ENCODE data around the gene NAT10. TPM values are rescaled to one million over a fixed set of nuclear protein-coding genes. Genes with fewer than 3 reads are reported as not detected.
A peak's percentile ranks its signal among the peaks of the same experiment; 100 is the strongest.

The NAT10 gene
- total RNA-seq, 4 donors from 2014 or later = 19.9 to 27.5 (median 21.6) TPM

DNA sequence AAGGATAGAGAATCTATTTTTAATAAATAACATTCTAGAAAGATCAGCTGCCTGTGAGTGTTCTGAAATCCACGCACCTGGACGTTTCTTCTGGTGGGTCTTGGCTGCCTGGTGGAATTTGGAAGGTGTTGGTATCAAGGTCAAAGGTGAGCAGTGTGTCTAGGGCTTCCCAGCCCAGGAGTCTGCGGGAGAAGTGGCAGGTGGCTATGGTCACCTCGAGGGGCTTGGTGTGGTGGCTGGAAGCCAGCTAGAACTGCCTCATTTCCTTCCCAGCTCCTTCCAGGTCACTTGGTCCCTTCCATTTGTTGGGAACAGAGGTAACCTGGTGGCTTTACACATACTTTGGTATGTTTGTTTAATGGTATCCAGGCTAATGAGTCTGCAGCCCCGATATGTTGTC, 41.4 kb downstream of the NAT10 start:
- Histone ChIP-seq H3K4me3 (no peak overlapping the region), H3K27me3 (no peaks in the 10 kb centered on the region), H3K4me1 (no peaks in the 10 kb centered on the region), H3K27ac (no peak overlapping the region), H3K36me3 (peaks cover 0 to 100% of the 10 kb centered on the region in 2 donors), H3K9me3 (no peaks in the 10 kb centered on the region)
- no peak for ATAC-seq
- no peak for TF ChIP-seq EP300 (IDR thresholded peaks at IDR 0.05)
- TF ChIP-seq POLR2AphosphoS5 (IDR thresholded peaks at IDR 0.05) = no peak
- no peak for TF ChIP-seq POLR2A (IDR thresholded peaks at IDR 0.05)
- WGBS, 2 donors (ENCODE audit: low coverage in 1 of 2) = 83% methylated on average over 3 of the region's 5 CpGs

DNA sequence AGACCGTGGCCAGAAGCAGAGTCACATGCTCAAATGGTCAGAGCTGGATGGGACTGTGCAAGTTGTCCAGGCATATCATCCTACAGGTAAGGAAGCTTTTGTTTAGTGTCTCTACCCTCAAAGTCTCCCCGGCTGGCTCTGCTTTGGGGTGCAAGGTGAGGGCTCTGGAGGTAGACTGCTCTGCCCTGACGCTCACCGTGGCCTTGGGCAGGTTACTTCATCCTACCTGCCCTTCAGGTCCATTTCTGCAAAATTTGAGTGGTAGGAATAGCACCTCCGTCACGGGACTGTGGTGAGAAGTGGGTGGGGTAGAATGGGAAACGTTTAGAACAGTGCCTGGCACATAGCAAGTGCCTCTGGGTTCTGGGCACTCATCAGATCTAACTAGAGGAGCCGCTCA, 42.2 kb downstream of the NAT10 start:
- ATAC-seq = no peak
- no peak overlapping the region for H3K27ac ChIP-seq
- H3K4me3 ChIP-seq = no peak overlapping the region
- 95 to 100% methylated on average over 1 to 2 of the region's 8 CpGs for WGBS, 2 donors (ENCODE audit: low coverage in 1 of 2)
- no peaks in the 10 kb centered on the region for H3K27me3 ChIP-seq
- peaks cover 0 to 100% of the 10 kb centered on the region in 2 donors for H3K36me3 ChIP-seq
- H3K9me3 ChIP-seq = no peaks in the 10 kb centered on the region
- TF ChIP-seq EP300 (IDR thresholded peaks at IDR 0.05) = no peak
- no peak for TF ChIP-seq POLR2A (IDR thresholded peaks at IDR 0.05)
- TF ChIP-seq, protein P1, sequence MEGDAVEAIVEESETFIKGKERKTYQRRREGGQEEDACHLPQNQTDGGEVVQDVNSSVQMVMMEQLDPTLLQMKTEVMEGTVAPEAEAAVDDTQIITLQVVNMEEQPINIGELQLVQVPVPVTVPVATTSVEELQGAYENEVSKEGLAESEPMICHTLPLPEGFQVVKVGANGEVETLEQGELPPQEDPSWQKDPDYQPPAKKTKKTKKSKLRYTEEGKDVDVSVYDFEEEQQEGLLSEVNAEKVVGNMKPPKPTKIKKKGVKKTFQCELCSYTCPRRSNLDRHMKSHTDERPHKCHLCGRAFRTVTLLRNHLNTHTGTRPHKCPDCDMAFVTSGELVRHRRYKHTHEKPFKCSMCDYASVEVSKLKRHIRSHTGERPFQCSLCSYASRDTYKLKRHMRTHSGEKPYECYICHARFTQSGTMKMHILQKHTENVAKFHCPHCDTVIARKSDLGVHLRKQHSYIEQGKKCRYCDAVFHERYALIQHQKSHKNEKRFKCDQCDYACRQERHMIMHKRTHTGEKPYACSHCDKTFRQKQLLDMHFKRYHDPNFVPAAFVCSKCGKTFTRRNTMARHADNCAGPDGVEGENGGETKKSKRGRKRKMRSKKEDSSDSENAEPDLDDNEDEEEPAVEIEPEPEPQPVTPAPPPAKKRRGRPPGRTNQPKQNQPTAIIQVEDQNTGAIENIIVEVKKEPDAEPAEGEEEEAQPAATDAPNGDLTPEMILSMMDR (IDR thresholded peaks at IDR 0.05) = no peak
- TF ChIP-seq POLR2AphosphoS5 (IDR thresholded peaks at IDR 0.05) = no peak
- H3K4me1 ChIP-seq = no peaks in the 10 kb centered on the region

DNA sequence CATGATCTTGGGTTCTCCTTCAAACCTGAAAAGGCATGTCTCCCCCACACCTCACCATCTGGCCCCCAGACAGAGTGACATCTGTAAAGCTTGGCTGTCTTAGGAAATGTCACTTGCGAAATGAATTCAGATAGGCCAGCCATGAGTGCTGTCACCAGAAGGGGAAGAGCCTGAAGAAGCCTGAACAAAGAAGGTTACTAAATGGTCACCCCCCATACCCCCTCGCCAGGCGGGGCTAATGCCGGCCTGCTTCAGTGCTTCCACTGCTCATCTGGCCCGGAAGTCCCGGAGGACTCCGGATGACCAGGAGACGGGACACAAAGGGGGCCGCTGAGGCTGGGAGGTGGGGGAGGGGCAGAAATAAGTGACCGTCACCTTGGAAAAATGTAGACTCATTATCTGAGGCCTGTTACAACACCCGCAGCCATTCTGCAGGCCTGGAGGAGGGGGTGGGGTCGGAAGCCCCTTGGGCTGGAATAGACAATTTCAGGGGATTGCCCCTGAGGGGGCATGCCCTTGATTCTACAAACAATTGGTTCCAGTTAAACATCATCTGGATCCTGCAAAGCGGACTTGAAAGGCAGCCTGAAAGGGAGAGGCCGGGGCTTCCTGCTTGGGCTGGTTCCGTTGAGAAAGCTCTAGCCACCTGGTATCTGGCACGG, 43.2 kb downstream of the NAT10 start:
- H3K9me3 ChIP-seq = no peaks in the 10 kb centered on the region
- H3K4me3 ChIP-seq = no peak overlapping the region
- H3K36me3 ChIP-seq = peaks cover 0 to 97% of the 10 kb centered on the region in 2 donors
- H3K27ac ChIP-seq = no peak overlapping the region
- H3K4me1 ChIP-seq = no peaks in the 10 kb centered on the region
- TF ChIP-seq, protein P1 (IDR thresholded peaks at IDR 0.05) = no peak
- TF ChIP-seq POLR2AphosphoS5 (IDR thresholded peaks at IDR 0.05) = no peak
- no peak for TF ChIP-seq POLR2A (IDR thresholded peaks at IDR 0.05)
- no peak for TF ChIP-seq EP300 (IDR thresholded peaks at IDR 0.05)
- no peak for ATAC-seq
- H3K27me3 ChIP-seq = no peaks in the 10 kb centered on the region
- WGBS, 2 donors (ENCODE audit: low coverage in 1 of 2) = 70% methylated on average over 2 of the region's 16 CpGs; no CpG with 5 or more reads in 1 of the 2 donors

DNA sequence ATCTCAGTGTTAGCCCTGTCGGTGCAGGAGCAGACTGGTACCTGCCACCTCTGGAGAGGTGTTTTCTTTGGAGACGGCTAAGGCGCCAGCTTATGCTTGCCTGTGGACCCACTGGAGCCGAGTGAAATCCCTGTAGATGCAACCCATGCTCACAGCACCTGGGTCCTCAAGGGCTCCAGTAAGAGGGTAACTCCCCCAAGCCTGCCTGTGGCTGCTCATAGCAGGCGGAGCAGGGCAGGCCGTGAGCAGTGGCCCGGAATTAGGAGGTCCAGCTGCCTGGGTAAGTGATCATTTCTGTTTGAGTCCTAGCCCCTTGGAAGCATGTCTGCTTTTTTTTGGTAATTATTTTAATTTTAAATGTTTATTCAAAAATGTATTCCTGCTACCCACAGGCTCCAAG, 43.8 kb downstream of the NAT10 start:
- Histone ChIP-seq H3K27ac (no peak overlapping the region), H3K9me3 (no peaks in the 10 kb centered on the region), H3K4me3 (no peak overlapping the region), H3K36me3 (peaks cover 0 to 97% of the 10 kb centered on the region in 2 donors), H3K4me1 (peaks cover 0 to 5% (median under 1%) of the 10 kb centered on the region in 3 donors), H3K27me3 (no peaks in the 10 kb centered on the region)
- 83% methylated on average over 2 of the region's 7 CpGs; no CpG with 5 or more reads in 1 of the 2 donors for WGBS, 2 donors (ENCODE audit: low coverage in 1 of 2)
- no peak for TF ChIP-seq EP300 (IDR thresholded peaks at IDR 0.05)
- no peak for ATAC-seq

DNA sequence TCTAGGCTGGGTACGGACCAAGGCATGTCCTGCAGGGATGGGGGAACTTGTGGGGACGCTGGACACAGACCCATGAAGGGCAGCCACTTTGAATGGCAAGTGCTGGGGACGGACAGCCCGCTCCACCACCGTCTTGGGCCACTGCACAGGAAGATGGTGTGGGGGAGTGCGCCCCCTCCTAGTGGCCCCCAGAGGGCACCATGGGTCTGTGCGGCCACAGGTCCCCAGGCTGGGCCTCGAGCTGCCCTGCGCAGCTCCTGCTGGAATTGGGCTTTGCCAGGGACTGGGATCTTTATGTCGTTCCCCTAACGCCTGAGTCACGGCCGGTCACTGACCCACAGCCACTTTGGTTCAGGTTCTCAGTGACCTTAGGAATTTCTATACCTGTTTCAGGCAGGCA, 44.4 kb downstream of the NAT10 start:
- Histone ChIP-seq H3K36me3 (peaks cover 0 to 94% of the 10 kb centered on the region in 2 donors), H3K27ac (no peak overlapping the region), H3K27me3 (no peaks in the 10 kb centered on the region), H3K9me3 (no peaks in the 10 kb centered on the region), H3K4me3 (no peak overlapping the region), H3K4me1 (peaks cover 0 to 10% (median 4%) of the 10 kb centered on the region in 3 donors)
- 100% methylated on average over 1 of the region's 13 CpGs; no CpG with 5 or more reads in 1 of the 2 donors for WGBS, 2 donors (ENCODE audit: low coverage in 1 of 2)
- TF ChIP-seq, protein P1 (IDR thresholded peaks at IDR 0.05) = peak in 1 of 4 experiments; percentile 43
- no peak for TF ChIP-seq POLR2AphosphoS5 (IDR thresholded peaks at IDR 0.05)
- ATAC-seq = no peak

DNA sequence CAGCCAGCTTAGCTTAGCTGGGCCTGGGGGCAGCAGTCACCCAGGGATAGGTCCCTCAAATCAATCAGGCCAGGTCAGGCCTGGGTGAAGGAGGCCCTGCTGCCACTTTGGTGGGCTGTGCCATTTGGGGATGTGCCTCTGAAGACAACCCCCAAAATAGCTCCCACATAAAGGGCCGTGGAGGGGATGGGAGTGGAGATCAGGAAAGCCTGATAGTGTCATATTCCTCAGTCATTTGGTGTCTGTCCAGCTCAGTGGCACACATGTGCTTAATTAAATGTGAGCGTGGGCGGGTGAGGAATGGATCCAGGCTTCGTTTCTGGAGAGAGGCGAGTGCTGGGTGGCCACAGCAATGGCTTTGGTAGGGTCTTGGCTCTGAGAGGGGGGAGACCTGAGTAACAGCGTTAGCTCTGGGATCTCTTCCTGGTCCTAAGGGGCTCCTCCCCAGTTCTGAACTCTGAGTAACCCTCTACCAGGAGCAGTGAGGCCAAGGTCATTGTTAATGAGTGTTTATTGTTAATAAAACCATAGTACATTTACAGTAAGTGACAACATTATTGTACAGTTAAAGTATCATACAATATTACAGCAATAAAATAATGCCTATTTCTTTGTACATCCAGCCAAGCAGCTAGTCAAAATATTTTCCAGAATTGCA, 45.2 kb downstream of the NAT10 start:
- Histone ChIP-seq H3K9me3 (no peaks in the 10 kb centered on the region), H3K36me3 (peaks cover 0 to 86% of the 10 kb centered on the region in 2 donors), H3K27ac (no peak overlapping the region), H3K4me1 (peaks cover 0 to 18% (median 12%) of the 10 kb centered on the region in 3 donors), H3K4me3 (no peak overlapping the region), H3K27me3 (no peaks in the 10 kb centered on the region)
- 82% methylated on average over 3 of the region's 6 CpGs; no CpG with 5 or more reads in 1 of the 2 donors for WGBS, 2 donors (ENCODE audit: low coverage in 1 of 2)
- TF ChIP-seq POLR2AphosphoS5 (IDR thresholded peaks at IDR 0.05) (no peak), EP300 (IDR thresholded peaks at IDR 0.05) (no peak), POLR2A (IDR thresholded peaks at IDR 0.05) (no peak)
- TF ChIP-seq, protein P1 (IDR thresholded peaks at IDR 0.05) = no peak
- no peak for ATAC-seq

Measured in gastroesophageal sphincter (tissue), 4 donors.